ENCODE data around the gene ZXDA.
"Not testable (repeated sequence)": the region's sequence is repeated elsewhere in the genome, so short reads cannot be mapped to it uniquely, and the experiment has no call there.

ZXDA gene

GRCh38 chrX:57930051-57930450, 19.8 kb upstream of the ZXDA start:
- Histone ChIP-seq H3K27me3 (replicated peaks; ENCODE audit: control insufficient read depth, insufficient read depth, low read length) (no peaks in the 10 kb centered on the region), H3K36me3 (ENCODE audit: control insufficient read depth, insufficient read depth, low read length) (no peaks in the 10 kb centered on the region), H3K4me3 (replicated peaks; ENCODE audit: low read depth, low read length) (no peak overlapping the region)
- no peak for TF ChIP-seq CTCF (IDR thresholded peaks at IDR 0.05; ENCODE audit: insufficient read depth, low read length, poor library complexity, severe bottlenecking)
- no peak for DNase-seq (ENCODE audit: extremely low read depth, insufficient read length)

GRCh38 chrX:57929373-57929772, 19.1 kb upstream of the ZXDA start:
- TF ChIP-seq CTCF (IDR thresholded peaks at IDR 0.05; ENCODE audit: insufficient read depth, low read length, poor library complexity, severe bottlenecking), result peak; percentile 57
- Histone ChIP-seq H3K4me3 (replicated peaks; ENCODE audit: low read depth, low read length) (no peak overlapping the region), H3K36me3 (ENCODE audit: control insufficient read depth, insufficient read depth, low read length) (no peaks in the 10 kb centered on the region), H3K27me3 (replicated peaks; ENCODE audit: control insufficient read depth, insufficient read depth, low read length) (no peaks in the 10 kb centered on the region)
- no peak for DNase-seq (ENCODE audit: extremely low read depth, insufficient read length)

- no peak for DNase-seq (ENCODE audit: extremely low read depth, insufficient read length)
- Histone ChIP-seq H3K27me3 (replicated peaks; ENCODE audit: control insufficient read depth, insufficient read depth, low read length) (no peaks in the 10 kb centered on the region; the same call in 1 of the 2 replicates), H3K36me3 (ENCODE audit: control insufficient read depth, insufficient read depth, low read length) (no peaks in the 10 kb centered on the region), H3K4me3 (replicated peaks; ENCODE audit: low read depth, low read length) (no peak overlapping the region)
- no peak for TF ChIP-seq CTCF (IDR thresholded peaks at IDR 0.05; ENCODE audit: insufficient read depth, low read length, poor library complexity, severe bottlenecking)
Observed at GRCh38 chrX:57925806-57926205, 15.5 kb upstream of the ZXDA start.

GRCh38 chrX:57918750-57919436, 8.6 kb upstream of the ZXDA start:
- Histone ChIP-seq H3K4me3 (replicated peaks; ENCODE audit: low read depth, low read length) (no peak overlapping the region), H3K36me3 (ENCODE audit: control insufficient read depth, insufficient read depth, low read length) (no peaks in the 10 kb centered on the region), H3K27me3 (replicated peaks; ENCODE audit: control insufficient read depth, insufficient read depth, low read length) (no peaks in the 10 kb centered on the region; the same call in none of the 2 replicates)
- no peak for DNase-seq (ENCODE audit: extremely low read depth, insufficient read length)
- TF ChIP-seq CTCF (IDR thresholded peaks at IDR 0.05; ENCODE audit: insufficient read depth, low read length, poor library complexity, severe bottlenecking), result peak; percentile 60

- no peaks in the 10 kb centered on the region; the same call in 1 of the 2 replicates for H3K27me3 ChIP-seq (replicated peaks; ENCODE audit: control insufficient read depth, insufficient read depth, low read length)
- no peak for DNase-seq (ENCODE audit: extremely low read depth, insufficient read length)
- no peaks in the 10 kb centered on the region for H3K36me3 ChIP-seq (ENCODE audit: control insufficient read depth, insufficient read depth, low read length)
- no peak for TF ChIP-seq CTCF (IDR thresholded peaks at IDR 0.05; ENCODE audit: insufficient read depth, low read length, poor library complexity, severe bottlenecking)
- H3K4me3 ChIP-seq (replicated peaks; ENCODE audit: low read depth, low read length), result no peak overlapping the region
Observed at GRCh38 chrX:57915680-57916079, 5.4 kb upstream of the ZXDA start.

GRCh38 chrX:57909595-57910286, 517 bp downstream of the ZXDA start:
- H3K36me3 ChIP-seq (ENCODE audit: control insufficient read depth, insufficient read depth, low read length); H3K27me3 ChIP-seq (replicated peaks; ENCODE audit: control insufficient read depth, insufficient read depth, low read length): not testable (repeated sequence)
- peak; percentile 37 for DNase-seq (ENCODE audit: extremely low read depth, insufficient read length)
- H3K4me3 ChIP-seq (replicated peaks; ENCODE audit: low read depth, low read length), result peak overlapping the region; percentile 52

- not testable (repeated sequence) for H3K27me3 ChIP-seq (replicated peaks; ENCODE audit: control insufficient read depth, insufficient read depth, low read length); H3K36me3 ChIP-seq (ENCODE audit: control insufficient read depth, insufficient read depth, low read length)
- peak; percentile 12 for DNase-seq (ENCODE audit: extremely low read depth, insufficient read length)
- H3K4me3 ChIP-seq (replicated peaks; ENCODE audit: low read depth, low read length), result 0 out of 2 replicates have a peak overlapping the region, but pooled peaks have one; percentile 52
Observed at GRCh38 chrX:57908972-57909594, 1.2 kb downstream of the ZXDA start.
